ENCODE results near the gene NLRP5. TPM values are rescaled to one million over a fixed set of nuclear protein-coding genes. Genes with fewer than 3 reads are reported as not detected.

NLRP5 gene
- total and polyA plus RNA-seq, 2 experiments from 2014 or later, result not detected

- H3K4me2 ChIP-seq (ENCODE audit: unreplicated experiment), result no peak overlapping the region
- H3K27ac ChIP-seq, result no peak overlapping the region
- no peak overlapping the region for H3K9ac ChIP-seq
- DNase-seq, result no peak
- H3F3A ChIP-seq (ENCODE audit: insufficient read depth), result no peaks in the 10 kb centered on the region
- 0 out of 2 replicates have a peak, but pooled peaks cover 6% of the 10 kb centered on the region for H3K4me1 ChIP-seq (ENCODE audit: insufficient read depth)
- H3K27me3 ChIP-seq (replicated peaks; ENCODE audit: insufficient read depth), result no peaks in the 10 kb centered on the region
- H3K36me3 ChIP-seq (ENCODE audit: low read depth), result no peaks in the 10 kb centered on the region
- H3K4me3 ChIP-seq, result no peak overlapping the region
- no peak overlapping the region for H2AFZ ChIP-seq
- H4K20me1 ChIP-seq (ENCODE audit: insufficient read depth), result no peaks in the 10 kb centered on the region
- WGBS, 2 experiments (ENCODE audit: low coverage in 1 of 2, low lambda C conversion rate in 2 of 2, missing lambda C conversion rate in 2 of 2), result 78 to 79% methylated on average over 18 of the region's 18 CpGs
- no peak for TF ChIP-seq EZH2 (IDR thresholded peaks at IDR 0.05; ENCODE audit: insufficient read depth, poor library complexity, severe bottlenecking)
- TF ChIP-seq EZH2phosphoT487 (IDR thresholded peaks at IDR 0.05; ENCODE audit: insufficient read depth, low read depth), result no peak
- H3K79me2 ChIP-seq (ENCODE audit: insufficient read depth), result peaks cover 11% of the 10 kb centered on the region
- H3K9me3 ChIP-seq (ENCODE audit: low read depth), result no peaks in the 10 kb centered on the region
- no peaks in the 10 kb centered on the region for H3K9me2 ChIP-seq (ENCODE audit: insufficient read depth)
- in situ Hi-C loops (cut with MboI), result no loop called here
Measured at GRCh38 chr19:56084835-56085536, 98.4 kb downstream of the NLRP5 start.

- WGBS, 2 experiments (ENCODE audit: low coverage in 1 of 2, low lambda C conversion rate in 2 of 2, missing lambda C conversion rate in 2 of 2), result 74 to 83% methylated on average over 10 of the region's 10 CpGs
- Histone ChIP-seq H3K4me3 (no peak overlapping the region), H3K9me3 (ENCODE audit: low read depth) (no peaks in the 10 kb centered on the region), H3K36me3 (ENCODE audit: low read depth) (no peaks in the 10 kb centered on the region), H3K27ac (no peak overlapping the region), H3K9me2 (ENCODE audit: insufficient read depth) (no peaks in the 10 kb centered on the region), H3F3A (ENCODE audit: insufficient read depth) (no peaks in the 10 kb centered on the region), H3K4me1 (ENCODE audit: insufficient read depth) (peaks cover 9% of the 10 kb centered on the region), H2AFZ (no peak overlapping the region), H3K9ac (no peak overlapping the region), H3K27me3 (replicated peaks; ENCODE audit: insufficient read depth) (no peaks in the 10 kb centered on the region), H3K79me2 (ENCODE audit: insufficient read depth) (peaks cover 18% of the 10 kb centered on the region), H3K4me2 (ENCODE audit: unreplicated experiment) (no peak overlapping the region), H4K20me1 (ENCODE audit: insufficient read depth) (0 out of 2 replicates have a peak, but pooled peaks cover 4% of the 10 kb centered on the region)
- in situ Hi-C loops (cut with MboI), result no loop called here
- DNase-seq, result peak; percentile 40
- TF ChIP-seq EZH2phosphoT487 (IDR thresholded peaks at IDR 0.05; ENCODE audit: insufficient read depth, low read depth), result no peak
- TF ChIP-seq EZH2 (IDR thresholded peaks at IDR 0.05; ENCODE audit: insufficient read depth, poor library complexity, severe bottlenecking), result no peak
Measured at GRCh38 chr19:56085571-56086275, 99.1 kb downstream of the NLRP5 start.

GRCh38 chr19:56086671-56087430, 100.3 kb downstream of the NLRP5 start:
- Histone ChIP-seq H3K4me1 (ENCODE audit: insufficient read depth) (peaks cover 12% of the 10 kb centered on the region), H3K9me3 (ENCODE audit: low read depth) (no peaks in the 10 kb centered on the region), H3K27ac (no peak overlapping the region), H3K27me3 (replicated peaks; ENCODE audit: insufficient read depth) (no peaks in the 10 kb centered on the region), H3K4me2 (ENCODE audit: unreplicated experiment) (no peak overlapping the region), H3K9ac (no peak overlapping the region), H3F3A (ENCODE audit: insufficient read depth) (peaks cover 8% of the 10 kb centered on the region; the same call in 1 of the 2 replicates), H3K9me2 (ENCODE audit: insufficient read depth) (no peaks in the 10 kb centered on the region), H3K36me3 (ENCODE audit: low read depth) (no peaks in the 10 kb centered on the region), H2AFZ (no peak overlapping the region), H3K79me2 (ENCODE audit: insufficient read depth) (peaks cover 29% of the 10 kb centered on the region), H4K20me1 (ENCODE audit: insufficient read depth) (0 out of 2 replicates have a peak, but pooled peaks cover 9% of the 10 kb centered on the region), H3K4me3 (no peak overlapping the region)
- WGBS, 2 experiments (ENCODE audit: low coverage in 1 of 2, low lambda C conversion rate in 2 of 2, missing lambda C conversion rate in 2 of 2), result 72 to 77% methylated on average over 40 to 49 of the region's 49 CpGs
- DNase-seq, result no peak
- no peak for TF ChIP-seq EZH2phosphoT487 (IDR thresholded peaks at IDR 0.05; ENCODE audit: insufficient read depth, low read depth)
- TF ChIP-seq EZH2 (IDR thresholded peaks at IDR 0.05; ENCODE audit: insufficient read depth, poor library complexity, severe bottlenecking), result no peak
- in situ Hi-C loops (cut with MboI), result no loop called here

All from GM23248 (cell line).